Upper lobe of right lung (tissue), 1 donor: Measurements from ENCODE around the gene TEAD4. TPM values are rescaled to one million over a fixed set of nuclear protein-coding genes. Genes with fewer than 3 reads are reported as not detected.
"Not testable (repeated sequence)": the region's sequence is repeated elsewhere in the genome, so short reads cannot be mapped to it uniquely, and the experiment has no call there.

ENCODE experiments used
- ATAC-seq: fragments of 200-7000 bp; cut with Tn5 transposase; one replicate; pipeline ENCODE4 v1.9.1; 2020; ENCODE audit warnings: mild to moderate bottlenecking, moderate library complexity
- DNase-seq: peaks from one replicate; pipeline ENCODE4 v3.0.0-alpha.2; 2020
- H3K27ac ChIP-seq: fragments of 200-600 bp; one replicate; pipeline ENCODE4 v1.8.0; 2022
- H3K27me3 ChIP-seq: fragments of 200-600 bp; one replicate; pipeline ENCODE4 v1.8.0; 2022; ENCODE audit warnings: mild to moderate bottlenecking
- H3K36me3 ChIP-seq: fragments of 200-600 bp; one replicate; pipeline ENCODE4 v1.8.0; 2022
- H3K4me1 ChIP-seq: fragments of 200-600 bp; one replicate; pipeline ENCODE4 v1.8.0; 2022
- H3K4me3 ChIP-seq: fragments of 200-600 bp; one replicate; pipeline ENCODE4 v1.8.0; 2022; ENCODE audit warnings: mild to moderate bottlenecking
- H3K9me3 ChIP-seq: fragments of 200-600 bp; one replicate; pipeline ENCODE4 v1.8.0; 2022
- intact Hi-C: fragments of 100-400 bp; cut with DNase I; formaldehyde crosslinking; loops from one replicate; pipeline ENCODE4 v1.11.0; 2022
- total RNA-seq: library from RNA; stranded (reverse); fragmentation: NEBNext Ultra II Directional; extraction: Animal tissue kit (Norgen Biotek cat#: 25700); gene quantifications from one replicate; pipeline ENCODE4 v1.2.1, GENCODE V29; 2021
- TF ChIP-seq, protein P1 (sequence below): fragments of 200-600 bp; IDR thresholded peaks from one replicate; pipeline ENCODE4 v1.8.0; 2022; ENCODE audit warnings: antibody characterized with exemption
- donor health status: DM: no; HTN: yes; CAD: no; lungs with severe emphysema.

The TEAD4 gene
- total RNA-seq, 1 donor from 2014 or later, result 42.5 TPM

DNA sequence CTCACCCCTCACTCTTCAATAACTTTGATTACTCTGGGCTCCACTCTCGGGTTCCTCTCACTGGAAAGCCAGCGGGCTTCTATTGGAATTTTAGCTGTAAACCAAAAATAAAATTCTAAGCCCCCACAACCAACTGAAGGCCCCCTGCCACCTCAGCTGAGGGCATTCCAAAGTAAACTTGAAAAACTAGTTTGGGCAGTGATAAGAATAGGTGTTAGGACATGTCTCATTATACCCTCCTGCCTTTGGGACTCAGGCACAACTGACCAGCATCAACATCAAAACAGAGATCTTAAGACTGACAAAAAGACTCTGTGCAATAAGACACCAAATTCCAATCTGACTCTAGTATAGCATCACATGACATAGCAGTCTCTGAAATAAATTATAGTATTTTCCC lies 106.1 kb downstream of the TEAD4 start:
- no peaks in the 10 kb centered on the region for H3K27me3 ChIP-seq
- TF ChIP-seq, protein P1, sequence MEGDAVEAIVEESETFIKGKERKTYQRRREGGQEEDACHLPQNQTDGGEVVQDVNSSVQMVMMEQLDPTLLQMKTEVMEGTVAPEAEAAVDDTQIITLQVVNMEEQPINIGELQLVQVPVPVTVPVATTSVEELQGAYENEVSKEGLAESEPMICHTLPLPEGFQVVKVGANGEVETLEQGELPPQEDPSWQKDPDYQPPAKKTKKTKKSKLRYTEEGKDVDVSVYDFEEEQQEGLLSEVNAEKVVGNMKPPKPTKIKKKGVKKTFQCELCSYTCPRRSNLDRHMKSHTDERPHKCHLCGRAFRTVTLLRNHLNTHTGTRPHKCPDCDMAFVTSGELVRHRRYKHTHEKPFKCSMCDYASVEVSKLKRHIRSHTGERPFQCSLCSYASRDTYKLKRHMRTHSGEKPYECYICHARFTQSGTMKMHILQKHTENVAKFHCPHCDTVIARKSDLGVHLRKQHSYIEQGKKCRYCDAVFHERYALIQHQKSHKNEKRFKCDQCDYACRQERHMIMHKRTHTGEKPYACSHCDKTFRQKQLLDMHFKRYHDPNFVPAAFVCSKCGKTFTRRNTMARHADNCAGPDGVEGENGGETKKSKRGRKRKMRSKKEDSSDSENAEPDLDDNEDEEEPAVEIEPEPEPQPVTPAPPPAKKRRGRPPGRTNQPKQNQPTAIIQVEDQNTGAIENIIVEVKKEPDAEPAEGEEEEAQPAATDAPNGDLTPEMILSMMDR, result no peak
- H3K9me3 ChIP-seq, result no peaks in the 10 kb centered on the region
- no peak for ATAC-seq
- DNase-seq, result no peak
- H3K4me1 ChIP-seq, result no peaks in the 10 kb centered on the region
- no peaks in the 10 kb centered on the region for H3K36me3 ChIP-seq
- H3K27ac ChIP-seq, result no peak overlapping the region
- intact Hi-C loops, result no loop called here
- H3K4me3 ChIP-seq, result no peak overlapping the region

DNA sequence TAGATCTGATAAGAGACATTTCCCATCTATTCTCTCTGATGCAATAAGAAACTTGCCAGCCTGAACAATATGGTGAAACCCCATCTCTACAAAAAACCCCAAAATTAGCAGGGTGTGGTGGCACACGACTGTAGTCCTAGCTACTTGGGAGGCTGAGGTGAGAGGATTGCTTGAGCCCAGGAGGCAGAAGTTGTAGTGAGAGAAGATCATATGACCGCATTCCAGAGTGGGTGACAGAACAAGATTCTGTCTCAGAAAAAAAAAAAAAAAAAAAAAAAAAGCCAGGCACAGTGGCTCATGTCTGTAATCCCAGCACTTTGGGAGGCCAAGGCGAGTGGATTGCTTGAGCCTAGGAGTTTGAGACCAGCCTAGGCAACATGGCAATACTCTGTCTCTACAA lies 106.6 kb downstream of the TEAD4 start:
- H3K27me3 ChIP-seq, ATAC-seq, H3K4me3 ChIP-seq, H3K36me3 ChIP-seq, H3K27ac ChIP-seq, DNase-seq, H3K4me1 ChIP-seq, H3K9me3 ChIP-seq, intact Hi-C loops: not testable (repeated sequence)

DNA sequence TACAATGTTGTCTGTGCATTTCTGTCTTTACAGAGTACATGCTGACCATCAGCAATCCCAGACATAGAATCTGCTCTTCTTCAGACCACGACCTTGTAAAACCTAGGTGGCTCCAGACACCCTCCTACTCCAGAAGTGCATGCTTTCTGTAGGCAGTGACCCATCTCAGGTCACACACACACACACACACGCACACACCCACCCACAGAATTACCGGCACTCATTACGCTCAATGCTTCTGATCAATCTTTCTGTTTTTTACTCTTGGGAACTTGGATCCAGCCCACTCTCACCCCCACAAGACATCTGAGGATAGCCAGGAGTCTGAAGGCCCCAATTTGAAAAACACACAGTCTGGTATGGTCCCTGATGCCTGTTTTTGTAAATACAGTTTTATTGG lies 110.5 kb downstream of the TEAD4 start:
- TF ChIP-seq, protein P1, result no peak
- Histone ChIP-seq H3K4me3 (no peak overlapping the region), H3K27ac (no peak overlapping the region), H3K9me3 (no peaks in the 10 kb centered on the region), H3K4me1 (no peaks in the 10 kb centered on the region), H3K36me3 (no peaks in the 10 kb centered on the region), H3K27me3 (no peaks in the 10 kb centered on the region)
- ATAC-seq, result no peak
- intact Hi-C loops, result loop anchor here (10.0 kb wide), 2 partner anchors 55 to 205 kb away; no protein-coding TSS in a partner anchor
- DNase-seq, result no peak

DNA sequence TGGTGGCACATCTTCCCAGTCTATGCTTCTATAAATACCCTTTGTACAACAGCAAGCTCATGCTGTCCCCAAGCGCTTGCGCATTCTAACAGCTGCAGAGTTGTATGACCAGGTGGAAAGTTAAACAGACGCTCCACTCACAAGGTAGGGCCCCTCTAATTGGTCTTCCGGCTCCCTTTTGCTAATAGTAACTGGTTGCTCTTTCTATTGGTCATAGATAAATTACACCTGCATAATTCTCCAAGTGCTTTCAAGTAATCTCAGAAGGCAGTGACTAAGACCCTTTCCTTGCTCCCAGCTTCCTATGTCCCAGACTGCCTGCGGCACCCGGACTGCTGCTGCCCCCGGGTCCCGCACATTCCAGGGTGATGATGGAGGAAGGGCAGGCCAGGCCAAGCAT lies 111.9 kb downstream of the TEAD4 start:
- intact Hi-C loops, result loop anchor here (10.0 kb wide), 2 partner anchors 54 to 204 kb away; no protein-coding TSS in a partner anchor
- no peak for ATAC-seq
- no peaks in the 10 kb centered on the region for H3K27me3 ChIP-seq

DNA sequence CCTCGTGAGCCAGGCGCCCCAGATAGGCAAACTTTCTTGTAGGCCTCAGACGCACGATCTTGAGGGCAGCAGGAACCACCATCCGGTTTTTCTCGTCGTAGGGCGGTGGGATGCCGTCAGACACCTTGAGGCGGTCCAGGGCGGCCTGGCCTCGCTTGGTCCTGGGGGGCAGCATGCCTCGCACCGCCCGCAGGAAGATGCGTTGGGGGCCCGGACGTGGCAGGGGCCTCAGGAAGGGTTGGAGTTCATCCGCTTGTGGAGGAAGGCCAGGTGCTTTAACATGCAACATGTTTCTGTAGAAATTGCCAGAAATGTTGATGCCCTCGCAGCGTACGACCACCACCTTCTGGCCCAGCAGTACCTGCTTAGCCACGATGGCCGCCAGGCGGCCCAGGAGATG lies 112.5 kb downstream of the TEAD4 start:
- no peak for ATAC-seq
- Histone ChIP-seq H3K9me3 (no peaks in the 10 kb centered on the region), H3K4me1 (peaks cover 5% of the 10 kb centered on the region), H3K4me3 (no peak overlapping the region), H3K27me3 (no peaks in the 10 kb centered on the region), H3K27ac (no peak overlapping the region), H3K36me3 (no peaks in the 10 kb centered on the region)
- intact Hi-C loops, result loop anchor here (10.0 kb wide), 2 partner anchors 53 to 203 kb away; no protein-coding TSS in a partner anchor
- TF ChIP-seq, protein P1, result no peak
- no peak for DNase-seq

More for the DNA sequence above, 111.9 kb downstream of the TEAD4 start:
- H3K9me3 ChIP-seq, result no peaks in the 10 kb centered on the region
- H3K36me3 ChIP-seq, result no peaks in the 10 kb centered on the region
- no peaks in the 10 kb centered on the region for H3K4me1 ChIP-seq
- no peak for DNase-seq
- H3K27ac ChIP-seq, result no peak overlapping the region
- TF ChIP-seq, protein P1, result no peak
- H3K4me3 ChIP-seq, result no peak overlapping the region

DNA sequence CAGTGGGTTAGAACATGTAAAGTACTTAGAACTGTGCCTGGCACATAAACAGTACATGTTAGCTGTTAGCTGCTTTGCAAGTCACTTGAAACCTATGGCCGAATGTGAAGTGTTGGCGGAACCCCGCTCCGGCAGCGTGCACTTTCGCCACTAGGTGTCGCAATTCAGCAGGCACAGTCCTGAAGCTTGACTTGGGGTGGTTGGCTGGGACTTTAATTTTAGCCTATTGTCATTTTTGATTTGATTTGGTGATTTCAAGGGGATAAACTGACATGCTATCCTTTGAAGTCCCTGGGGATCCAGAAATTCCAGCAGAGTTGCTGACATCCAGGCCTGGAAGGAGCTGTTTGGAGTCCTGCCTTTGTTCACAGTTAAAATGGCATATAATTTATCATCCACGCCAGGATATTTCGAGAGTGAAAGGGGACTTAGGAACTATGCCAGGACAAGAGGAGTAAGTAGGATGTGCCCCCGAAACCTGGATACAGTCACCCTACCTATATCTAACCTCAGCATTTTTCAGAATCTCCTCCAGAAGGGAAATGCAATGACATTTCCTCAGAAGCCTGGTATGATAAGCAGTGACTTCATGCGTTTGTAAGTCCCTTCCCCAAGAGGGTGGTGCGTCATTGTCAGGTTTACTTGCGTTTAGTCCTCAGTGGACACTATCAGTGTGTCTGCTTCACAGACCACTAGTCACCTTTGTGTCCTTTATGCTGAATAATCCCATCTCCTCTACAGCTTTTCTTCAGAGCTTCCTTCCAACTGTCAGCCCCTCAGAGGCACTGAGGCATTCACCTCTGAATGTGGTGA lies 114.4 kb downstream of the TEAD4 start:
- no peaks in the 10 kb centered on the region for H3K36me3 ChIP-seq
- H3K27ac ChIP-seq, result no peak overlapping the region
- no peaks in the 10 kb centered on the region for H3K9me3 ChIP-seq
- TF ChIP-seq, protein P1, result peak; percentile 100
- ATAC-seq (peak; percentile 61), DNase-seq (peak; percentile 89)
- H3K27me3 ChIP-seq, result no peaks in the 10 kb centered on the region
- peaks cover 6% of the 10 kb centered on the region for H3K4me1 ChIP-seq
- no peak overlapping the region for H3K4me3 ChIP-seq
- intact Hi-C loops, result loop anchor here (10.0 kb wide), 2 partner anchors 51 to 201 kb away; no protein-coding TSS in a partner anchor
